Tibial nerve (tissue), 4 donors: Measurements from ENCODE around the gene CMAS. TPM values are rescaled to one million over a fixed set of nuclear protein-coding genes. Genes with fewer than 3 reads are reported as not detected.
"Not testable (repeated sequence)": the region's sequence is repeated elsewhere in the genome, so short reads cannot be mapped to it uniquely, and the experiment has no call there.

Experiments used
- DNase-seq, 2 donors: peaks; one replicate each; pipeline ENCODE4 v3.0.0-alpha.2; 2019; ENCODE audit warnings: low spot score in 2 of 2
- H3K27ac ChIP-seq, 4 donors: fragments of 200-600 bp; sonication (generic) in 3 of 4; one replicate each; pipeline ENCODE4 v1.5.1; 2017 to 2019; ENCODE audit warnings: mild to moderate bottlenecking in 1 of 4
- H3K27me3 ChIP-seq, 2 donors: fragments of 200-600 bp; sonication (generic) in 1 of 2; one replicate each; pipeline versions ENCODE4 v1.5.1 to v1.6.0; 2017 to 2019
- H3K36me3 ChIP-seq, 3 donors: fragments of 200-600 bp; sonication (generic); one replicate each; pipeline ENCODE4 v1.5.1; 2018 to 2019
- H3K4me1 ChIP-seq, 4 donors: fragments of 200-600 bp; sonication (generic) in 3 of 4; one replicate each; pipeline ENCODE4 v1.5.1; 2017 to 2019
- H3K4me3 ChIP-seq, 4 donors: fragments of 200-600 bp; sonication (generic) in 3 of 4; one replicate each; pipeline ENCODE4 v1.5.1; 2017 to 2019; ENCODE audit warnings: mild to moderate bottlenecking in 1 of 4, moderate library complexity in 1 of 4
- H3K9me3 ChIP-seq, 4 donors: fragments of 200-600 bp; sonication (generic) in 3 of 4; one replicate each; pipeline ENCODE4 v1.5.1; 2017 to 2019
- EP300 ChIP-seq, 2 donors: sonication (generic); formaldehyde crosslinking; IDR thresholded peaks; one replicate each; pipeline ENCODE4 v1.6.1; 2017; ENCODE audit warnings: antibody characterized with exemption in 2 of 2, mild to moderate bottlenecking in 1 of 2
- POLR2A ChIP-seq, 2 donors: fragments of 450-650 bp; IDR thresholded peaks; one replicate each; pipeline ENCODE4 v1.6.1; 2017; ENCODE audit warnings: antibody characterized with exemption in 2 of 2, mild to moderate bottlenecking in 2 of 2, moderate library complexity in 2 of 2
- WGBS, 2 donors: methylation state at CpG; one replicate each; pipeline ENCODE4 v1.1.5; 2018; 5-methylcytosine and 5-hydroxymethylcytosine counted together
- total RNA-seq, 4 donors: library from RNA; depleted of rRNA; stranded (reverse); fragments of >200 nt; gene quantifications; one replicate each; pipeline ENCODE4 v1.1.0, GENCODE V29; 2016
- TF ChIP-seq, protein P1 (sequence below), 5 experiments: fragments of 200-600 bp in 3 of 5; fragments of 450-650 bp in 2 of 5; sonication (generic) in 3 of 5; IDR thresholded peaks; one replicate each; pipeline ENCODE4 v1.5.1; 2016 to 2019; ENCODE audit warnings: antibody characterized with exemption in 5 of 5, mild to moderate bottlenecking in 3 of 5, moderate library complexity in 2 of 5

Gene CMAS
- total RNA-seq, 4 donors from 2014 or later: 16.3 to 33.4 (median 21.5) TPM

DNA sequence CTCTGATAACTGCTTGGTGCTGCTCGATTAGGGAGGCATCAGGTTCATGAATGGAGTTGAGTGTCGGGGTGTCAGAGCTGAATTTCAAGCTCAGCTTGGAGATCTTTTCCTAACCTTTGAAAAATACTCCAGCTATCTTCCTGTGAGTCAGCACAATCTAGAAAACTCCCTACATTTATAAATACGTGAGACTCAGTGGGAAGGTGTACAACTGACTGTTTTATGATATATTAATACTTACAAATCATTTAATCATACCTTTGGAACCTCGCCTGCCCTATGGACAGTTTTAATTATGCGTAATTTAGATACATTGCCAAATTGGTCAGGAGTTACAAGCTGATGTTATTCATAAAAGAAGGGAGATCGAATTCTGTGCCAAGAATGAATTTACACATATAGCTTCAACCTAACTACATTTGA lies 961 bp downstream of the CMAS start:
- Histone ChIP-seq H3K27me3 (no peaks in the 10 kb centered on the region), H3K27ac (peak overlapping the region; percentile 81 to 96 (median 94)), H3K4me1 (peaks cover 0 to 28% (median 6%) of the 10 kb centered on the region in 4 donors), H3K4me3 (peak overlapping the region; percentile 81 to 98 (median 92)), H3K9me3 (no peaks in the 10 kb centered on the region), H3K36me3 (no peaks in the 10 kb centered on the region)
- TF ChIP-seq EP300 (IDR thresholded peaks at IDR 0.05) (no peak), POLR2A (IDR thresholded peaks at IDR 0.05) (no peak)
- TF ChIP-seq, protein P1, sequence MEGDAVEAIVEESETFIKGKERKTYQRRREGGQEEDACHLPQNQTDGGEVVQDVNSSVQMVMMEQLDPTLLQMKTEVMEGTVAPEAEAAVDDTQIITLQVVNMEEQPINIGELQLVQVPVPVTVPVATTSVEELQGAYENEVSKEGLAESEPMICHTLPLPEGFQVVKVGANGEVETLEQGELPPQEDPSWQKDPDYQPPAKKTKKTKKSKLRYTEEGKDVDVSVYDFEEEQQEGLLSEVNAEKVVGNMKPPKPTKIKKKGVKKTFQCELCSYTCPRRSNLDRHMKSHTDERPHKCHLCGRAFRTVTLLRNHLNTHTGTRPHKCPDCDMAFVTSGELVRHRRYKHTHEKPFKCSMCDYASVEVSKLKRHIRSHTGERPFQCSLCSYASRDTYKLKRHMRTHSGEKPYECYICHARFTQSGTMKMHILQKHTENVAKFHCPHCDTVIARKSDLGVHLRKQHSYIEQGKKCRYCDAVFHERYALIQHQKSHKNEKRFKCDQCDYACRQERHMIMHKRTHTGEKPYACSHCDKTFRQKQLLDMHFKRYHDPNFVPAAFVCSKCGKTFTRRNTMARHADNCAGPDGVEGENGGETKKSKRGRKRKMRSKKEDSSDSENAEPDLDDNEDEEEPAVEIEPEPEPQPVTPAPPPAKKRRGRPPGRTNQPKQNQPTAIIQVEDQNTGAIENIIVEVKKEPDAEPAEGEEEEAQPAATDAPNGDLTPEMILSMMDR (IDR thresholded peaks at IDR 0.05): no peak
- no peak for DNase-seq
- 20 to 25% methylated on average over 6 of the region's 6 CpGs for WGBS, 2 donors

DNA sequence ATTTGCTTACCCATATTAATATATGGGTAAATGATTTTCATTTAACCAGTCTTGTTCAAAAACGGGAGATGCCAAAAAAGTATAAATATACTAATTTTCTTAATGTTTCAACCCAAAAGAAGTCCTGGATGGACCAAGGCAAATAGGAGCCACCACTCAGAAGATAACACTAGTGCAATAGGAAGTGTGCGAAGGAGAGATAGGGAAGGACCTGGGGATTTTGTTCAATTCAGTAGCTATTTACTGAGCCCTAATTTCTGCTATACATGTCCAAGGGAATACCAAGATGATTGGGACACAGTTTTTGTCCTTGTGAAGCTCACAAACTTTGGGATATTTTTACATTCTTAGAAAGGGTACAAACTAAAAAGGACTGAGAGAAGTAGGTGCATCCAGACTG lies 1.5 kb downstream of the CMAS start:
- Histone ChIP-seq H3K27ac (peak overlapping the region in 1 of 4 donors; percentile 94), H3K4me1 (peaks cover 0 to 28% (median 6%) of the 10 kb centered on the region in 4 donors), H3K9me3 (no peaks in the 10 kb centered on the region), H3K36me3 (no peaks in the 10 kb centered on the region), H3K27me3 (no peaks in the 10 kb centered on the region), H3K4me3 (peak overlapping the region in 2 of 4 donors; percentile 81 to 98)
- 71 to 73% methylated on average over 2 of the region's 2 CpGs for WGBS, 2 donors
- DNase-seq: no peak
- no peak for TF ChIP-seq POLR2A (IDR thresholded peaks at IDR 0.05)
- no peak for TF ChIP-seq EP300 (IDR thresholded peaks at IDR 0.05)
- TF ChIP-seq, protein P1 (IDR thresholded peaks at IDR 0.05): no peak

GRCh38 chr12:22048351-22049041 lies 2.5 kb downstream of the CMAS start:
- Histone ChIP-seq H3K36me3 (no peaks in the 10 kb centered on the region), H3K9me3 (no peaks in the 10 kb centered on the region), H3K4me1 (peaks cover 0 to 28% (median 6%) of the 10 kb centered on the region in 4 donors), H3K4me3 (no peak overlapping the region), H3K27ac (peak overlapping the region in 1 of 4 donors; percentile 32), H3K27me3 (no peaks in the 10 kb centered on the region)
- WGBS, 2 donors: 48 to 50% methylated on average over 4 of the region's 4 CpGs
- TF ChIP-seq EP300 (IDR thresholded peaks at IDR 0.05) (no peak), POLR2A (IDR thresholded peaks at IDR 0.05) (no peak)
- TF ChIP-seq, protein P1 (IDR thresholded peaks at IDR 0.05): no peak
- no peak for DNase-seq

DNA sequence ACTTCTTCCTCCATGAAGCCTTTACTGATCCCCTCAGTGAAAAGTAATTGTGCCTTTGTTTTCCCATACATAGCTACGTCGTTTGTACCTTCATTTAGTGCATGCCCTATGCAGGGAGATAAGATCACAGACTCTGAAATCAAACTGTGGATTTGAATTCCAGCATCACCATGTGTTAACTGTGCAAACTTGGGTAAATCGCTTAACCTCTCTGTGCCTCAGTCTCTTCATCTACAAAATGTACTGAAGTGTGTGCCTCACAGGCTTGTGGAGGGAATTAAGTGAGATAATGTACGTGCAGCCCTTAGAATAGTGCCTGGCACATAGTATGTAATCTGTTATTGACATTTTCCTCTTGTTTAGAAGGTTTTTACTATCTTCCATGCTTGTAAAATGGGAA lies 4.1 kb downstream of the CMAS start:
- Histone ChIP-seq H3K27ac (no peak overlapping the region), H3K4me3 (no peak overlapping the region), H3K36me3 (no peaks in the 10 kb centered on the region), H3K27me3 (no peaks in the 10 kb centered on the region), H3K9me3 (no peaks in the 10 kb centered on the region), H3K4me1 (peaks cover 0 to 28% (median 6%) of the 10 kb centered on the region in 4 donors)
- no peak for DNase-seq
- 94% methylated on average over 4 of the region's 4 CpGs for WGBS, 2 donors
- TF ChIP-seq POLR2A (IDR thresholded peaks at IDR 0.05): no peak
- TF ChIP-seq EP300 (IDR thresholded peaks at IDR 0.05): no peak
- TF ChIP-seq, protein P1 (IDR thresholded peaks at IDR 0.05): no peak

DNA sequence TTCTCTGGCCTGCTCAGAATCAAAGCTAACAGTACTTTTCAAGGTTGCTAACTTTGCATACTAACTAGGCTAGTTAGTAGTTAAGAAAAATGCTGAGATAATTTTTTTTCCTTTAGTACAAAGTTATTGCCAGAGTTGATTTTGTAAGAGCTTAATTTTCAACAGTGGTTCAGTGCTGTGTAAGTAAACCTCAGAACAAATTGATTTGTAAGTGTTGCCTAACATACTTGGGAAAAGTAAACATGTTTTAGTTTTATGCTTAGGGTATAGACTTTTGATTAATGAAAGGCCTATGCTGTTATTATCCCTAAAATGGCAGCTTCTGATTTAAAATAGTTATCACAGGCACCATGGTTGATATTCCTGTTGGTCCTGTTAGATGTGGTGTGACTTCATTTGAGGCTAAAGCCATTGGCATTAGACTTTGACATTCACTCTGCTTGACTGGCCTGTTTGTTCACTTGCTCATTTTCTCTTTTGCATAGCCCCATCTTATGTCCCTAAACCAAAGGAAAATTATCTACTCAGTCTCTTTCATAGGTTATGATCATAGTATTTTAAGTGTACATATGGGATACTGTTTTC lies 5.2 kb downstream of the CMAS start:
- Histone ChIP-seq H3K27ac (no peak overlapping the region), H3K4me1 (peaks cover 0 to 28% (median 6%) of the 10 kb centered on the region in 4 donors)

DNA sequence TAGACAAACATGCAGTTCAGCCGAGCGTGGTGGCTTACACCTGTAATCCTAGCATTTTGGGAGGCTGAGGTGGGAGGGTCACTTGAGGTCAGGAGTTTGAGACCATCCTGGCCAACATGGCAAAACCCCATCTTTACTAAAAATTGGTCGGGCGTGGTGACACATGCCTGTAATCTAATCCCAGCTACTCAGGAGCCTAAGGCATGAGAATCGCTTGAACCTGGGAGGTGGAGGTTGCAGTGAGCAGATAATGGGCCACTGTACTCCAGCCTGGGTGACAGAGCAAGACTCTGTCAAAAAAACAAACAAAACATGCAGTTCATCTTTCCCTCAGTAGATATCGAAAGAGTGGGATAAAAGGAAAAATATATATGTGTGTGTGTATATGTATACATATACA lies 7.0 kb downstream of the CMAS start:
- Histone ChIP-seq H3K4me1 (peaks cover 0 to 17% (median 2%) of the 10 kb centered on the region in 4 donors), H3K36me3 (peaks cover 0 to 25% (median 0%) of the 10 kb centered on the region in 3 donors)
- not testable (repeated sequence) for DNase-seq, H3K4me3 ChIP-seq, H3K27ac ChIP-seq, H3K27me3 ChIP-seq, H3K9me3 ChIP-seq
- WGBS, 2 donors: 82 to 94% methylated on average over 6 of the region's 6 CpGs

More for the DNA sequence above, 5.2 kb downstream of the CMAS start:
- Histone ChIP-seq H3K27me3 (no peaks in the 10 kb centered on the region), H3K4me3 (no peak overlapping the region), H3K36me3 (peaks cover 0 to 7% (median 0%) of the 10 kb centered on the region in 3 donors), H3K9me3 (no peaks in the 10 kb centered on the region)
- TF ChIP-seq POLR2A (IDR thresholded peaks at IDR 0.05) (no peak), EP300 (IDR thresholded peaks at IDR 0.05) (no peak)
- TF ChIP-seq, protein P1 (IDR thresholded peaks at IDR 0.05): no peak
- no peak for DNase-seq
